HCT116 (cell line): Measurements from ENCODE around the gene SLC25A33.

Experiments used
- POLR2A ChIP-seq: IDR thresholded peaks from 2 replicates; pipeline ENCODE4 v1.7.0; 2011; ENCODE audit warnings: borderline replicate concordance; ENCODE audit not compliant: insufficient read depth, insufficient read length; ENCODE audit errors: extremely low read depth
- SP1 ChIP-seq: IDR thresholded peaks from 2 replicates; pipeline ENCODE4 v1.6.1; 2012; ENCODE audit warnings: low read depth
- TF ChIP-seq, protein P1 (sequence below), 3 experiments: fragments of 200-600 bp in 1 of 3; sonication (generic) in 1 of 3; IDR thresholded peaks in 2 of 3; conservative IDR thresholded peaks in 1 of 3; 2 replicates each; pipeline ENCODE4 v1.5.1; 2012 to 2017; ENCODE audit warnings: low read depth in 2 of 3, low read length in 2 of 3, antibody characterized with exemption in 1 of 3, borderline replicate concordance in 1 of 3, control low read depth in 1 of 3, mild to moderate bottlenecking in 1 of 3, mixed read lengths in 1 of 3, mixed run types in 1 of 3, moderate library complexity in 1 of 3; ENCODE audit not compliant: insufficient read depth in 1 of 3
- TF ChIP-seq, protein P2 (sequence below): IDR thresholded peaks from 2 replicates; pipeline ENCODE4 v1.6.1; 2012; ENCODE audit warnings: low read depth

DNA sequence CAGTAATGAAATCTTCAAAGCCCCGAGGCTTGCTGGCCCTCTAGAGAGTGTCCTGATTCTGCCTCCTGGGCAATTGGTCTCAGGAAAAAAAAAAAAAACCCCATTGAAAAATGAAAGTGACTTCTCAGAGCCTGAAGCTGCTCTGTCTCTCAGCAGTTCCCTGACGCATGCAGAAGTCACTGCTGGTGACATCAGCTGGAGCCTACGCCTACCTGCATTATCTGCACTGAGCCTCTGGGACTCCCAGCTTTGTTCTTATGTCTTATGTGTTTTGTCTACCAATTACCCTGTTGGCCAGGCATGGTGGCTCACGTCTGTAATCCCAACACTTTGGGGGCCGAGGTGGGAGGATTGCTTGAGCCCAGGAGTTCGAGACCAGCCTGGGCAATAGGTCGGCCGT, 10.1 kb upstream of the SLC25A33 start:
- TF ChIP-seq, protein P1, sequence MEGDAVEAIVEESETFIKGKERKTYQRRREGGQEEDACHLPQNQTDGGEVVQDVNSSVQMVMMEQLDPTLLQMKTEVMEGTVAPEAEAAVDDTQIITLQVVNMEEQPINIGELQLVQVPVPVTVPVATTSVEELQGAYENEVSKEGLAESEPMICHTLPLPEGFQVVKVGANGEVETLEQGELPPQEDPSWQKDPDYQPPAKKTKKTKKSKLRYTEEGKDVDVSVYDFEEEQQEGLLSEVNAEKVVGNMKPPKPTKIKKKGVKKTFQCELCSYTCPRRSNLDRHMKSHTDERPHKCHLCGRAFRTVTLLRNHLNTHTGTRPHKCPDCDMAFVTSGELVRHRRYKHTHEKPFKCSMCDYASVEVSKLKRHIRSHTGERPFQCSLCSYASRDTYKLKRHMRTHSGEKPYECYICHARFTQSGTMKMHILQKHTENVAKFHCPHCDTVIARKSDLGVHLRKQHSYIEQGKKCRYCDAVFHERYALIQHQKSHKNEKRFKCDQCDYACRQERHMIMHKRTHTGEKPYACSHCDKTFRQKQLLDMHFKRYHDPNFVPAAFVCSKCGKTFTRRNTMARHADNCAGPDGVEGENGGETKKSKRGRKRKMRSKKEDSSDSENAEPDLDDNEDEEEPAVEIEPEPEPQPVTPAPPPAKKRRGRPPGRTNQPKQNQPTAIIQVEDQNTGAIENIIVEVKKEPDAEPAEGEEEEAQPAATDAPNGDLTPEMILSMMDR (IDR thresholded peaks at IDR 0.05 in 2 of 3, conservative IDR thresholded peaks at IDR 0.05 in 1 of 3; ENCODE audit: borderline replicate concordance in 1 of 3, insufficient read depth in 1 of 3, low read depth in 2 of 3, low read length in 2 of 3) = no peak
- no peak for TF ChIP-seq POLR2A
- TF ChIP-seq, protein P2, sequence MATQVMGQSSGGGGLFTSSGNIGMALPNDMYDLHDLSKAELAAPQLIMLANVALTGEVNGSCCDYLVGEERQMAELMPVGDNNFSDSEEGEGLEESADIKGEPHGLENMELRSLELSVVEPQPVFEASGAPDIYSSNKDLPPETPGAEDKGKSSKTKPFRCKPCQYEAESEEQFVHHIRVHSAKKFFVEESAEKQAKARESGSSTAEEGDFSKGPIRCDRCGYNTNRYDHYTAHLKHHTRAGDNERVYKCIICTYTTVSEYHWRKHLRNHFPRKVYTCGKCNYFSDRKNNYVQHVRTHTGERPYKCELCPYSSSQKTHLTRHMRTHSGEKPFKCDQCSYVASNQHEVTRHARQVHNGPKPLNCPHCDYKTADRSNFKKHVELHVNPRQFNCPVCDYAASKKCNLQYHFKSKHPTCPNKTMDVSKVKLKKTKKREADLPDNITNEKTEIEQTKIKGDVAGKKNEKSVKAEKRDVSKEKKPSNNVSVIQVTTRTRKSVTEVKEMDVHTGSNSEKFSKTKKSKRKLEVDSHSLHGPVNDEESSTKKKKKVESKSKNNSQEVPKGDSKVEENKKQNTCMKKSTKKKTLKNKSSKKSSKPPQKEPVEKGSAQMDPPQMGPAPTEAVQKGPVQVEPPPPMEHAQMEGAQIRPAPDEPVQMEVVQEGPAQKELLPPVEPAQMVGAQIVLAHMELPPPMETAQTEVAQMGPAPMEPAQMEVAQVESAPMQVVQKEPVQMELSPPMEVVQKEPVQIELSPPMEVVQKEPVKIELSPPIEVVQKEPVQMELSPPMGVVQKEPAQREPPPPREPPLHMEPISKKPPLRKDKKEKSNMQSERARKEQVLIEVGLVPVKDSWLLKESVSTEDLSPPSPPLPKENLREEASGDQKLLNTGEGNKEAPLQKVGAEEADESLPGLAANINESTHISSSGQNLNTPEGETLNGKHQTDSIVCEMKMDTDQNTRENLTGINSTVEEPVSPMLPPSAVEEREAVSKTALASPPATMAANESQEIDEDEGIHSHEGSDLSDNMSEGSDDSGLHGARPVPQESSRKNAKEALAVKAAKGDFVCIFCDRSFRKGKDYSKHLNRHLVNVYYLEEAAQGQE = no peak
- TF ChIP-seq SP1 = no peak
